HG02870 (cell line): ENCODE measurements around the gene PCED1B.
"Not testable (repeated sequence)": the region's sequence is repeated elsewhere in the genome, so short reads cannot be mapped to it uniquely, and the experiment has no call there.

ENCODE experiments used
- ATAC-seq: cut with Tn5 transposase; IDR thresholded peaks from one replicate; pipeline ENCODE4 v1.9.1; 2021; ENCODE audit warnings: mild to moderate bottlenecking, moderate library complexity; ENCODE audit not compliant: unreplicated experiment

The PCED1B gene

GRCh38 chr12:47117305-47117704 is 37.9 kb downstream of the PCED1B start:
- not testable (repeated sequence) for ATAC-seq

DNA sequence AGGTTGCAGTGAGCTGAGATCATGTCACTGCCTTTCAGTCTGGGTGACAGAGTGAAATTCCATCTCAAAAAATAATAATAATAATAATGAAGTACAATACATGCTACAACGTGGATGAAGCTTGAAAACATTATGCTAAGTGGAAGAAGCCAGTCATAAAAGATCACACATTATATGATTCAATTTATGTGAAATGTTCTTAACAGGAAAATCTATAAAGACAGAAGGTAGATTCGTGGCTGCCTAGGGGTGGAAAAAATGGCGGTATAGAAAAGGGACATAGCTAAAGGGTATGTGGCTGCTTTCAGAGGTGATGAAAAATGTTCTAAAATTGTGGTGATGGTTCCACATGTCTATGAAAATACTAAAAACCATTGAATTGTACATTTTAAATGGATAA is 41.3 kb downstream of the PCED1B start:
- ATAC-seq = no peak

GRCh38 chr12:47121146-47121545 is 41.7 kb downstream of the PCED1B start:
- ATAC-seq = no peak

DNA sequence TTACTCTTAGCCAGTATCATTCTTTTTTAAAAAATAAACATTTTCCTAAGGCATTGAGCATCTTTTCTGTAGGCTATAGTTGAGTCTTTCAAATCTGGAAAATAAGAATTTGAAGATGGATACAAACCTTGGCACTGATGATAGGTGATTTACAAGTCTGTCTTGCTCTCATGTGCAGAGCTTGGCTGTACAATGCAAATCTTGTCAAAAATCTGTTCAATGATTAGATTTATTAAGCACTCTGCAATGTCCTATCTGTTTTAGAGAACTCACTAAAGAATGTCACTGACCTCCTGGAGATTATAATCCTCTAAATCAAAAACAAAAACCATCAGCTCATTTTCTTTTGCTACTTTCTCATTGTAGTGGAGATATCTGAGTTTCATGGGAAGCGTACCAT is 43.2 kb downstream of the PCED1B start:
- ATAC-seq = no peak

DNA sequence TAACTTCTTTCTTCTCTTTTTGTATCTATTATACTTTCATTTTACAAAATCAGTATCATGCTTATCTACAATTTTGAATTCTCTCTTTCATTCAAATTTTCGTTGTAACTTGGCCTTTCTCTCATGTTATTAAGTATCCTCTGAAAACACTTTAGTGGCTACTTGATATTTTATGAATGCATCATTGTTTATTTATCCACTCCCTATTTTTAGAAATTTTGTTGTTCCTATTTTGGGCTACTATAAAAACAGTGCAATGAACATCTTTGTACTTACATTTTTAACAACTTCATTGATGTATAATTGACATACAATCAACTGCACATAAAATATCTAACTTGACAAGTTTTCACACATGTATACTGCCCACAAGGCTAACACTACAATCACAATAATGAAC is 44.3 kb downstream of the PCED1B start:
- ATAC-seq = no peak

DNA sequence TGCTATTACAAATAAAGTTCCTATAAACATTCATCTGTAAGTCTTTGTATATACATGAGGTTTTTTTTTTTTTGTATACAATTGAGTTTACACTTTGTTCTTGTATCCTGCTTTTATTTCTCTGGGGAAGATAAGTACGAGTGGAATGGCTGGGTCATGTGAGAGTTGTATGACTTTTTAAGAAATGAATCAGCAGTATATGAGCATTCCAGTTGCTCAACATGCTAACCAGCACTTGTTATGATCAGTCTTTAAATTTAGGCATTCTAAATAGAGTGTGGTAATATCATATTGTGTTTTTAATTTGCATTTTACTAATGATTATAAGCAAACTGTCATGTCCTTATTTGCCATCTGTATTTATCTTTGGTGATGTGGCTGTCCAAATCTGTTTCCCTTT is 45.0 kb downstream of the PCED1B start:
- ATAC-seq = no peak

DNA sequence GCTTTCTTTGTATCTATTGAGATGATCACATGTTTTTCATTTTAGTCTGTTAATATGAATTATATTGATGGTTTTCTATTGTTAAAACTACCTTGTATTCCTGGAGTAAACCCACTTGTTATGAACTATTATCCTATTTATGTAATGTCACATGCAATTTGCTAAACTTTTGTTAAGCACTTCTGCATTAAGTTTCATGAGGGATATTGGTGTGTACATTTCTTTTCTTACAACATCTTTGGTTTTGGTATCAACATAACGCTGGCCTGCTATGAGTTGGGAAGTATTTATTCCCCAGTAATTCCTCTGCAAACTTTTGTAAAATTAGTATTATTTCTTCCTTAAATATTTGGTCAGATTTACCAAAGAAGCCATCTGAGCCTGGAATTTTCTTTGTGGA is 46.8 kb downstream of the PCED1B start:
- no peak for ATAC-seq

GRCh38 chr12:47131011-47131410 is 51.6 kb downstream of the PCED1B start:
- ATAC-seq = no peak

DNA sequence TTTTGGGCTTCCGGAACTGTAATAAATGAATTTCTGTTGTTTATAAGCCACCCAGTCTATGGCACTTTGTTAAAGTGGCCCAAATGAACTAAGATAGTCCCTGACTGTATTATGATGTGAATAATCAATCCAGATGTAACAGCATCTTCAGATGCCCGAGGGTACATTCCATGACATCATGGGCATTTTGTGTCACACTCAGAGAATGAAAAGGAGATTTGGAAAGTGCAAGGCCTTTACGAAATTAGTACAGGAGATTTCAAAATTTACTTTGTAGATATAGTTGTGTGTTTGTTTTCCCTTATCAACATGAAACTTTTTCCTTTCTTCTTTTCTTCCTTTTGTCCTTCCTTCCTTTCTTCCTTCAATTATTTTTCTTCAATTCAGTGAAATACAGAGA is 54.6 kb downstream of the PCED1B start:
- no peak for ATAC-seq

- ATAC-seq = no peak
Observed at GRCh38 chr12:47135578-47135977, 56.2 kb downstream of the PCED1B start.

- ATAC-seq = no peak
Observed at GRCh38 chr12:47139000-47139681, 59.7 kb downstream of the PCED1B start.

DNA sequence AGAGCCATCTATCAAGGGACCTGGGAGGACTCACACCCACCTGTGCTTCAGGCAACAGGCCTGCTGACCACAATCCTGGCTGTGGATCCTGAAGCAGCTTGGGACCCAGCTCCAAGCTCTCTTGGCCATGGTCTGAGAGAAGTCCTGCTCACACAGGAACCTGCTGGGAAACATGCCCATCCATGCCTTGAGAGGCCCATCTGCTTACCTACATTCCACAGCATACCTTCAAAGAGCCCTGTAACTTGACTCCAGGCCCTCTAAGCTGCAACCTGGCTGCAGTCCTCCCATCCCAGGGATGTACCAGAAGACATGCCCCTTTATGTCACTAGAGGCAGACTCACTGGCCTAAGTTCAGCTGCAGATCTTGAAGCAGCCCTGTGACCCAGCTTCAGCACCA is 62.0 kb downstream of the PCED1B start:
- ATAC-seq = no peak

- ATAC-seq = no peak
Observed at GRCh38 chr12:47144769-47145168, 65.3 kb downstream of the PCED1B start.

DNA sequence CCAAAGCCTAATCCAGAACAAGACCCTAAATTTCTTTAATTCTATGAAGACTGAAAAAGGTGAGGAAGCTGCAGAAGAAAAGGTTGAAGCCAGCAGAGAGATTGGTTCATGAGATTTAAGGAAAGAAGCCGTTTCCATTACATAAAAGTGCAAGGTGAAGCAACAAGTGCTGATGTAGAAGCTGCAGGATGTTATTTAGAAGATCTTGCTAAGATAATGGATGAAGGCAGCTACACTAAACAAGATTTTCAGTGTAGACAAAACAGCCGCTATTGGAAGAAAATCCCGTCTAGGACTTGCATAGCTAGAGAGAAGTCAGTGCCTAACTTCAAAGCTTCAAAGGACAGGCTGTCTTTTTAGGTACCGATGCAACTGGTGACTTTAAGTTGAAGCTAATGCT is 65.8 kb downstream of the PCED1B start:
- no peak for ATAC-seq

DNA sequence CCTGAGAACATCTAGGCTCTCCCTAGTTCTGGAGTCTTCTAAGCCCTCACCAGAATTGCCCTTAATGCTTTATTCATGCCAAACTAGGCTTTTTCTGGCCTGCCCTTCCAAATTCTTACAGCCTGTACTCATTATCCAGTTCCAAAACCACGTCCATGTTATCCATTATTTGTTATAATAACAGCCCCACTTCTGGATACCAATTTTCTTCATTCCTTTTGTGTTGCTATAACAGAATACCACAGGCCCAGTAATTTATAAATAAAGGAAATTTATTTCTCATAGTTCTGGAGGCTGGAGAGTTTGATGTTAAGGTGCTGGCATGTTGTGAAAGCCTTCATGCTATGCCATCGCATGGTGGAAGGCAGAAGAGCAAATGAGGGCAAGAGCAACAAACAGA is 68.3 kb downstream of the PCED1B start:
- no peak for ATAC-seq

- ATAC-seq = no peak
Observed at GRCh38 chr12:47149146-47149545, 69.7 kb downstream of the PCED1B start.

GRCh38 chr12:47152095-47152494 is 72.7 kb downstream of the PCED1B start:
- no peak for ATAC-seq

- no peak for ATAC-seq
Observed at GRCh38 chr12:47155457-47156166, 76.2 kb downstream of the PCED1B start.

- no peak for ATAC-seq
Observed at GRCh38 chr12:47156167-47156736, 76.8 kb downstream of the PCED1B start.

- ATAC-seq = no peak
Observed at GRCh38 chr12:47158792-47159191, 79.4 kb downstream of the PCED1B start.

GRCh38 chr12:47159348-47159747 is 79.9 kb downstream of the PCED1B start:
- ATAC-seq = no peak
